IgD-negative memory B cell (primary cell): Measurements from ENCODE around the gene SZT2. TPM values are rescaled to one million over a fixed set of nuclear protein-coding genes. Genes with fewer than 3 reads are reported as not detected.
A peak's percentile ranks its signal among the peaks of the same experiment; 100 is the strongest.

ENCODE experiments used
- H3K27ac Mint-ChIP-seq, 3 donors: one replicate each; pipeline ENCODE4 v1.8.0; 2020 to 2022; ENCODE audit warnings: mild to moderate bottlenecking in 3 of 3, mixed read lengths in 3 of 3, moderate library complexity in 1 of 3
- H3K27me3 Mint-ChIP-seq: one replicate; pipeline ENCODE4 v1.8.0; 2021; ENCODE audit warnings: mixed read lengths
- H3K36me3 Mint-ChIP-seq: one replicate; pipeline ENCODE4 v1.8.0; 2020; ENCODE audit warnings: mild to moderate bottlenecking, mixed read lengths
- H3K4me1 Mint-ChIP-seq, 3 donors: one replicate each; pipeline ENCODE4 v1.8.0; 2020 to 2022; ENCODE audit warnings: mixed read lengths in 3 of 3, mild to moderate bottlenecking in 1 of 3
- H3K4me3 Mint-ChIP-seq, 4 donors: one replicate each; pipeline ENCODE4 v1.8.0; 2020 to 2022; ENCODE audit warnings: mild to moderate bottlenecking in 4 of 4, mixed read lengths in 4 of 4, moderate library complexity in 3 of 4
- H3K9me3 Mint-ChIP-seq, 3 donors: one replicate each; pipeline ENCODE4 v1.8.0; 2020 to 2021; ENCODE audit warnings: mixed read lengths in 3 of 3, mild to moderate bottlenecking in 1 of 3
- polyA plus RNA-seq: library from polyadenylated mRNA; unstranded; fragments of 300-500 nt; fragmentation: Illumina TruSeq; gene quantifications from one replicate; pipeline ENCODE4 v1.2.3, GENCODE V29; 2021

The SZT2 gene
- polyA plus RNA-seq = 8.0 TPM

DNA sequence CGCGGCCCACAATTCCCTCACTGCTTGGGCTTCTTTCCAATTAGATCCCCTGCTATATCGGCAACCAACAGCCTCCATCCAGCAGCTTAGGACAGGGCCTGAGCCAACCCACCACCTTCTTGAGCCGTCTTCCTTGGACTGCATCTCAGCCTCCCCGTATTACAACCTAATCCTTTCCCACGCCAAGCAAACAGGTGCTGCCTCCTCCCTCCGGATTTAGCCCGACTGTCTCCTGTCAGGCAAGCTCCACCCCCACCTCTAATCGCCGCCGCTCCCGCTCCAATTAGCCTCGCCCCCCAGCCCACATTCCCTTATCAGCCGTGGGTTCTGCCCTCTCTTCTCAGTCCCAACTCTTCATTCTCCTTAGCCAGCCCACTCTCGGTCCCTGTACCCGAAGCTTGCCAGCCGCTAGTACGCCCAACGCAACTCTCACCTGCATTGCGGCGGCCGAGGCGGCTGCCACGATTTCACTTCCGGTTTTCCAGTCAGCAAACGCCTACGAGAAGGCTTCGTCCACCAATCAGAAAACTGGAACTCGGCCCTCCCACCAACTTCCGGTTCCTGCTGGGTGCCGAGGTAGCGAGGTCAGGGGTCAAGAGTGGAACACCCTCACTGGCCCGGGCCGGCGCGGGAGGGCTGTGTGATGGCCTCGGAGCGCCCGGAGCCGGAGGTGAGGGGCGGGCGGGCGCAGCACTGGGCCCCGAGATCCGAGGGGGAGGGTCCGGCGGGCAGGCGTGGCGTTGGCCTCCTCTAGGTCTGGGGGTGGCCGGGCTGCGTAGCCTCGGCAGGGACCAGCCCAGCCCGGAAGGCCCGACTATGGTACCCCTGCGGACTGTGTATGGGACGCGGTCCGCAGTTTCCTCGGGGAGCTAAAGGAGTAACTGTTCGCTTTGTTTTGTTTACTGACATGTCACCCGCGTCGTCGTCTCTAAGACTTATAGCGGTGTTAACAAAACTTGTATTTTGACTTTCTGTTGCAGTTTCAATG is at the start of gene SZT2, which contains the start of gene MED8:
Gene SZT2, plus strand, starts transcription at position 574 of the 988 bp plus-strand sequence. Its CDS starts 70 bp downstream, at position 644.
Gene MED8, minus strand, starts transcription at position 475 of the 988 bp plus-strand sequence. Its CDS starts 36 bp downstream, at position 439.
- Mint-ChIP-seq H3K36me3 (no peaks in the 10 kb centered on the region), H3K4me3 (peak within 1 kb of the TSS; percentile 97 to 100 (median 100)), H3K27ac (peak within 1 kb of the TSS; percentile 65 to 99 (median 96)), H3K27me3 (no peaks in the 10 kb centered on the region), H3K4me1 (peaks cover 30 to 45% (median 30%) of the 10 kb centered on the region in 3 donors), H3K9me3 (no peaks in the 10 kb centered on the region)

DNA sequence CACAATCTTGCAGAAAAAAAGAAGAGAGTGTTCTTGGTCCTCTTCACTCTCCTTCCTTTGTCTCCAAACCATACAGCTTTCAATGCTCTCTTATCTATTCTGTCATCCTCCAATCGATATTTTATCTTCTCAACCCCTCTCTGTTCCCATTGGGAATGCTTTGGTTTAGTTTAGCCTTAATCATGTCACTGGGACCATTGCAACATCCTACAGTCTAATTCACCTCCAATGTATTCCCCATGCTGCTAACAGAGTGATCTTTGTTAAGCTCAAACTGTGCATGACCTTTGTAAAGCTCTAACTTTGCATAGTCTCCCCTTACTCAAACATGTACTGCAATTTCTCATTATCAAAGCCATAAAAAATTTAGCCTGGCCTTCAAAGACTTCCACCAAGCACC is 49.1 kb upstream of the SZT2 start:
- Mint-ChIP-seq H3K27me3 (peaks cover 3% of the 10 kb centered on the region), H3K27ac (no peak overlapping the region)

DNA sequence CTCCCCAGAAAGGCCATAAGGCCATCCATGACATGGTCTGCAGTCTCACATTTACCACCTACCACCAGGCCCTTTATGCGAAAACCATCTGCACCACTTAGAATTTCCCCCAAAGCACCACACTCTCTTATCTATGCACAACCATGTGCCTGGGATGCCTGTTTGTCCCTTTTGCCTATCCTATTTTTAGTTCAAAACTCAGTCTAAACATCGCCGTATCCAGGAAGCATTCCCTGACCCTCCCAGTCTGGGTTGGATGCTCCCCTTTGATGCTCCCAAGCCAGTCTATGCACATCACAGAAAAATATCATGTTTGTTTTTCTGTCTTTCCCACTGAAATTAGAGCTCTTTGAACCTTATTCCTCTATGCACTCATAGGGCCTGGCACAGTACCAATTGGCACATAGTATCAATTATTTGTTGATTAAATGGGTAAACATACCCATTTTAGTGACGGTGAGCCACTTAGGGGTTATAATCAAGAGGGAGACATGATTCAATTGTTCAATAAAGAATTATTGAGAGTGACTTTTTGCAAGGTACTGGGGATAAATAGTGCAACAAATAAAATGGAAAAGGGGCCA is 45.3 kb upstream of the SZT2 start:
- peak overlapping the region in 1 of 3 donors; percentile 7 for H3K27ac Mint-ChIP-seq
- H3K4me1 Mint-ChIP-seq = peaks cover 0 to 5% (median 4%) of the 10 kb centered on the region in 3 donors
- no peak overlapping the region for H3K4me3 Mint-ChIP-seq
- peaks cover 0 to 2% (median 0%) of the 10 kb centered on the region in 3 donors for H3K9me3 Mint-ChIP-seq
- H3K36me3 Mint-ChIP-seq = no peaks in the 10 kb centered on the region
- peaks cover 3% of the 10 kb centered on the region for H3K27me3 Mint-ChIP-seq

More for the DNA sequence above, 49.1 kb upstream of the SZT2 start:
- no peaks in the 10 kb centered on the region for H3K36me3 Mint-ChIP-seq
- peaks cover 0 to 2% (median 0%) of the 10 kb centered on the region in 3 donors for H3K9me3 Mint-ChIP-seq
- H3K4me1 Mint-ChIP-seq = peaks cover 0 to 2% (median 0%) of the 10 kb centered on the region in 3 donors
- no peak overlapping the region for H3K4me3 Mint-ChIP-seq

DNA sequence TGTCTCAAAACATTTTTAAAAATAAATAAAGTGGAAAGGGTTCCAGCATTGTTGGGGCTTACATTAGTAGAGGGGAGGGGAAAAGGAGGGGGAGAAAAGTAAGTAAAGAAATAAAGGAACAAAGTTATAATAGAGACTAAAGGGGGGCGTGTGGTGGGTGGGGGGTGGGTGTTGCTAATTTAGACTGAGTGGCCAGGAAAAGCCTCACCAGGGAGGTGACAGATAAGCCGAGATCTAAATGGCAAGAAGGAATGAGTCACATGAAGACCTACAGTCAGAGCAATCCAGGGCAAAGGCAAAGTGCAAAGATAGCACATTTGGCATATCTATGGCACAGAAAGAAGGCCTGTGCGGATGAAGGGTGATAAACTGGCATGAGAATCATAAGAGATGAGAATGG is 44.6 kb upstream of the SZT2 start:
- Mint-ChIP-seq H3K27ac (no peak overlapping the region), H3K36me3 (peaks cover 3% of the 10 kb centered on the region), H3K4me1 (peaks cover 0 to 12% (median 11%) of the 10 kb centered on the region in 3 donors), H3K4me3 (no peak overlapping the region), H3K27me3 (peaks cover 3% of the 10 kb centered on the region), H3K9me3 (peaks cover 0 to 2% (median 0%) of the 10 kb centered on the region in 3 donors)

DNA sequence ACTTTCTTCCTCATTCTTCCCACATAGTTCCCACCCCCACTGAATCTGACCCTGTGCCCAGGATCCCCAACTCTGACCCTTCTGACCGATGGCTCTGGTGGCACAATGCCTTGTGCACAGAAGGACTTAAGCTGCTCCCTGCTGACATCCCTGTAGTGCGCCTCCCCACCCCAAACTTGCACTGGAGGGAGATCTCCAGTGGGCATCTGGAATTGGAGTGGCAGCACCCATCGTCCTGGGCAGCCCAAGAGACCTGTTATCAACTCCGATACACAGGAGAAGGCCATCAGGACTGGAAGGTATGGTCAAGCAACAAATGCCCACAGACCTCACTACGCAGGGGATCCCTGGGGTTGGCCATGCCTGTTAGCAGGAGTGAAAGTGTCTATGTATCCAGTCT is 43.1 kb upstream of the SZT2 start:
- Mint-ChIP-seq H3K4me3 (no peak overlapping the region), H3K9me3 (no peaks in the 10 kb centered on the region), H3K27me3 (peaks cover 3% of the 10 kb centered on the region), H3K36me3 (peaks cover 3% of the 10 kb centered on the region), H3K27ac (peak overlapping the region in 1 of 3 donors; percentile 16), H3K4me1 (peaks cover 0 to 12% (median 9%) of the 10 kb centered on the region in 3 donors)

DNA sequence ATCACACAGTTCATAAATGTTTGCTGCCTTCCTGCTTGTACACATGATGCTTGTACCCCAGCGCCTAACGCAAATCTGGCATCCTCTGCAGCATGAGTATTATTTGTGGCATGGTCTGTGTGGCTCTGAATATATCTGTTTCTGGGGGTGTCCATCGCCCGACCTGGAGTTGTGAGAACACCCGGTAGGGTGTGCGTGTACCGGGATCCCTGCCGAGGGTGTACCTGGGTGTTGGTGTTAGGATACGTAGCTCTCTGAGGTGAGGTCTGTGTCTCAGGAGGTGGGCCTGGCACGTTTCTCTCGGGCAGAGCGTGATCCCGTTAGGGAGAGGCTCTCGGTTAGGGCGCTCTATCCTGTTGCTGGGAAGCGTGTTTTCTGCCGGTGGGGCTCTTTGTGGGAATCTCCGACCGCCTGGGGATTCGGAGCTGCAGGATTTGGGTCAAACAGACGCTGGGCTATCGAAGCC is 41.3 kb upstream of the SZT2 start:
- H3K9me3 Mint-ChIP-seq = no peaks in the 10 kb centered on the region
- H3K27me3 Mint-ChIP-seq = peaks cover 3% of the 10 kb centered on the region
- H3K36me3 Mint-ChIP-seq = peaks cover 3% of the 10 kb centered on the region
- H3K27ac Mint-ChIP-seq = peak overlapping the region in 1 of 3 donors; percentile 80
- peaks cover 0 to 12% (median 9%) of the 10 kb centered on the region in 3 donors for H3K4me1 Mint-ChIP-seq
- H3K4me3 Mint-ChIP-seq = peak overlapping the region in 2 of 4 donors; percentile 60 to 85

DNA sequence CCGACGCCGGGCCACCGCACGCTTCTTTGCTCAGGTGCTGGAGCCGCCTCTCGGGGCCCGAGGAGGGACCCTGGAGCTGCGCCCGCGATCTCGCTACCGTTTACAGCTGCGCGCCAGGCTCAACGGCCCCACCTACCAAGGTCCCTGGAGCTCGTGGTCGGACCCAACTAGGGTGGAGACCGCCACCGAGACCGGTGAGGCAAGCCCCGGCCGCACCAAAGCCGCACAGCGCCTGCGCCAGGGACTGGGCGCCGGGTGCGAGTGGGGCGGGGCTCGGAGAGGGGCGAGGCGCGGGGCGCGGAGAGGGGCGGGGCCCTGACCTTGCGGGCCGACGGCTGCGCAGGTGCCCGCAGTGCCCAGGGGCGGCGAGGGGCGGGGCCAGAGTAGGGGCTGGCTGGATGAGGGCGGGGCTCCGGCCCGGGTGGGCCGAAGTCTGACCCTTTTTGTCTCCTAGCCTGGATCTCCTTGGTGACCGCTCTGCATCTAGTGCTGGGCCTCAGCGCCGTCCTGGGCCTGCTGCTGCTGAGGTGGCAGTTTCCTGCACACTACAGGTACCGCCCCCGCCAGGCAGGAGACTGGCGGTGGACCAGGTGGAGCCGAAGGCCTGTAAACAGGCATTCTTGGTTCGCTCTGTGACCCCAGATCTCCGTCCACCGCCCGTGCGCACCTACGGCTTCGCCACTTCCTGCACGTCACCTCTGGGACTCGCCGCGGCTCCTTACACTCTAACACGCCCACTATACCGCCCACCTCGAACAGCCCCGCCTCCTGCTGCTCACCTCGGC is 40.7 kb upstream of the SZT2 start:
- peak overlapping the region; percentile 80 to 92 (median 86) for H3K4me3 Mint-ChIP-seq
- H3K9me3 Mint-ChIP-seq = no peaks in the 10 kb centered on the region
- H3K27ac Mint-ChIP-seq = peak overlapping the region; percentile 86 to 95 (median 95)
- peaks cover 3% of the 10 kb centered on the region for H3K36me3 Mint-ChIP-seq
- peaks cover 3% of the 10 kb centered on the region for H3K27me3 Mint-ChIP-seq
- peaks cover 0 to 12% (median 9%) of the 10 kb centered on the region in 3 donors for H3K4me1 Mint-ChIP-seq

DNA sequence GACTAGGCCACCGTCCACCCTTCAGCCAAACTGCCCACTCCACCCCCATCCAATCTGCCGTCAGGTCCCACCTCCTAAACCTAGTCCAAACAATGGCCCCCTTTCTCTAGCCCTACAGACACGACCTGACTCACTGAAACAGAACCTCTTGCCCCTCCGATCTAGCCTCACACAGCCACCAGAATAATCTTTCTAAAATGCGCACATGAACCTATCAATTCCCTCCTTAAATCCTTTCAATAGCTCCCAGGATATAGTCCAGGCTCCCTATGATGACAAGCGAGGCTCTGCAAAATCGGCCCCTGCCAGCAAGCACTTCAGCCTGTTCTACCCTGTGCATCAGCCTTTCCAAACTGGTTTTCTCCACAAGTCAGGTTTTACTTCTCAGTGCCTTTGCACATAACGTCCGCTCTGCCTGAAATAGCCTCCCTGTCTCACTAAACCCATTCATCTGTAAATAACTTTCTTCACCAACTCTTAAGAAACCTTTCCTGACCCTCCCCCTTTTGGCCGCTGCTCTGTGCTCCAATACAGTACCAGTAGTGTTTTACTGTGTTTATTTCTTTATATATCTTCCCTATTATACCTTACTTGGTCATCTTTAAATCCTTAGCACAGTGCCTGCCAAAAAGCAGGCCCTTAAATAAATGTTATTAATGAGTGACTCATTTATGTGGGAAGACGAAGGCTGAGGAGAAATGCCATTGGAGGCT is 39.9 kb upstream of the SZT2 start:
- Mint-ChIP-seq H3K9me3 (no peaks in the 10 kb centered on the region), H3K4me3 (peak overlapping the region; percentile 80 to 92 (median 86))

DNA sequence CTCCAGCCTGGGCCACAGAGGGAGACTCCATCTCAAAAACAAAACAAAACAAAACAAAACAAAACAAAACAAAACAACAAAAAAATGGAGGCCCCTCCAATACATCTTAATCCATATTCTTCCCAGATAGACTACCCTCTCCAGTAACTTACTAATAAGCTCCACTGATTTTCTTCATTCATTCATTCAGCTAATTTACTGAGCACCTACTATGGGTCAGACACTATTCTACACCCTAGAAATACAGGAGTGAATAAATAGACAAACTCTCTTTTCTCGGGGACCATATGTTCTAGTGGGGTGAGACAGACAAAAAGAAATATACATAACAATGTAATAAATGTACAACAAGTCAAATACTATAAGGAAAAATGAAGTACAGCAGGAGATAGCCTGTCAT is 38.7 kb upstream of the SZT2 start:
- H3K4me1 Mint-ChIP-seq = peaks cover 0 to 12% (median 9%) of the 10 kb centered on the region in 3 donors
- no peaks in the 10 kb centered on the region for H3K9me3 Mint-ChIP-seq
- no peak overlapping the region for H3K4me3 Mint-ChIP-seq
- peaks cover 5% of the 10 kb centered on the region for H3K36me3 Mint-ChIP-seq
- peak overlapping the region in 1 of 3 donors; percentile 72 for H3K27ac Mint-ChIP-seq
- peaks cover 3% of the 10 kb centered on the region for H3K27me3 Mint-ChIP-seq

More for the DNA sequence above, 39.9 kb upstream of the SZT2 start:
- peaks cover 3% of the 10 kb centered on the region for H3K27me3 Mint-ChIP-seq
- H3K27ac Mint-ChIP-seq = peak overlapping the region; percentile 86 to 95 (median 95)
- peaks cover 3% of the 10 kb centered on the region for H3K36me3 Mint-ChIP-seq
- peaks cover 0 to 12% (median 9%) of the 10 kb centered on the region in 3 donors for H3K4me1 Mint-ChIP-seq

DNA sequence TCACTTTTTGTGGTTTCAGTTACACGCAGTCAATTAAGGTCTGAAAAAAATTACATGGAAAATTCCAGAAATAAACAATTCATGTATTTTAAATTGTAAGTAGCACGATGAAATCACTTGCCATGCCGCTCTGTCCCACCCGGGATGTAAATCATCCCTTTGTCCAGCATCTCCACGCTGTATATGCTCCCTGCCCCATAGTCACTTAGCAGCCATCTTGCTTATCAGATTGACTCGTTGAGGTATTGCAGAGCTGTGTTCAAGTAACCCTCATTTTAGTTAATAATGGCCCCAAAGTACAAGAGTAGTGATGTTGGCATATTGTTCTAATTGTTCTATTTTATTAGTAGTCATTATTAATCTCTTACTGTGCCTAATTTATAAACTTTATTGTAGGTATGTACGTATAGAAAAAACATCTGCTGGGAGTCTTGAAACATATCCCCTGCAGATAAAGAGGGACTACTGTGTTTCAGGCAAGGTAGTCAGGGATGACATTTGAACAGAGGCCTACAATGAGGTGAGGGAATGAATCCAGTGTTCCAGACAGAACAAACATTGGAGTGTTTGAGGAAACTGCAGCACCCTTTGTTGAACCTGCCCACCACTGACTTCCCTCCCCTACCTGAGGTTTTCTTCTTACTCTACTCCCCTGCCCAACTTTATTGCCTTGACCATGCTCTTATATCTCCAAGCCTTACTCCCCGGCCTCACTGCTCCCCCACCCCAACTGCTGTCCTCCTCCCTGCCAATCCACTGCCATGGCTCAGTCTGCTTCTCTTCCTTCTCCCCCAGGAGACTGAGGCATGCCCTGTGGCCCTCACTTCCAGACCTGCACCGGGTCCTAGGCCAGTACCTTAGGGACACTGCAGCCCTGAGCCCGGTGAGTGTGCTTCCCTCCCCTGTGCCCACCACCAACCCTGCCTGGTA is 38.0 kb upstream of the SZT2 start:
- no peak overlapping the region for H3K4me3 Mint-ChIP-seq
- peaks cover 5% of the 10 kb centered on the region for H3K36me3 Mint-ChIP-seq
- no peaks in the 10 kb centered on the region for H3K27me3 Mint-ChIP-seq
- peaks cover 0 to 12% (median 7%) of the 10 kb centered on the region in 3 donors for H3K4me1 Mint-ChIP-seq
- H3K9me3 Mint-ChIP-seq = no peaks in the 10 kb centered on the region
- H3K27ac Mint-ChIP-seq = peak overlapping the region in 1 of 3 donors; percentile 54

DNA sequence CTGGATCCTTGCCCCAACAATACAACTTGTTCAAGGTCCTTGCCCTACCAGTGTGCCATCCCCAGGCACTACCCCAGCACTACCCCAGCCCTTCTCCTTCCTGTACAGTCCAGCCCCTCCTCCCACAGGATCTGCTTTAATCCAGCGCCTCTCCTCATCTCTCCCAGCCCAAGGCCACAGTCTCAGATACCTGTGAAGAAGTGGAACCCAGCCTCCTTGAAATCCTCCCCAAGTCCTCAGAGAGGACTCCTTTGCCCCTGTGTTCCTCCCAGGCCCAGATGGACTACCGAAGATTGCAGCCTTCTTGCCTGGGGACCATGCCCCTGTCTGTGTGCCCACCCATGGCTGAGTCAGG is 37.4 kb upstream of the SZT2 start:
- Mint-ChIP-seq H3K4me1 (peaks cover 0 to 12% (median 7%) of the 10 kb centered on the region in 3 donors), H3K36me3 (peaks cover 5% of the 10 kb centered on the region), H3K9me3 (no peaks in the 10 kb centered on the region), H3K27ac (no peak overlapping the region), H3K27me3 (no peaks in the 10 kb centered on the region), H3K4me3 (no peak overlapping the region)

DNA sequence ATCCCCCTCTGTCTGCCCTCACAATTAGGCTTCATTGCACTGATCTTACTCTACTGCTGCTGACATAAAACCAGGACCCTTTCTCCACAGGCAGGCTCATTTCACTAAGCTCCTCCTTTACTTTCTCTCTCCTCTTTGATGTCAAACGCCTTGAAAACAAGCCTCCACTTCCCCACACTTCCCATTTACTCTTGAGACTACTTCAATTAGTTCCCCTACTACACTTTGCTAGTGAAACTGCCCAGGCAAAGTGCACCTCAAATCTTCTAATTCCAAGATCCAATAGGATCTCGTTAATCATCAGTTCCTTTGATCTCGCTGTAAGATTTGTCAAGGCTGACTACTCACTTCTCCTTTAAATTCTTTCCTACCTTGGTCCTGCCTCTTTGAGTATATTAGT is 36.8 kb upstream of the SZT2 start:
- Mint-ChIP-seq H3K4me1 (peaks cover 2 to 14% (median 9%) of the 10 kb centered on the region in 3 donors), H3K4me3 (no peak overlapping the region), H3K27ac (peak overlapping the region in 1 of 3 donors; percentile 12), H3K36me3 (peaks cover 5% of the 10 kb centered on the region), H3K27me3 (no peaks in the 10 kb centered on the region), H3K9me3 (no peaks in the 10 kb centered on the region)

DNA sequence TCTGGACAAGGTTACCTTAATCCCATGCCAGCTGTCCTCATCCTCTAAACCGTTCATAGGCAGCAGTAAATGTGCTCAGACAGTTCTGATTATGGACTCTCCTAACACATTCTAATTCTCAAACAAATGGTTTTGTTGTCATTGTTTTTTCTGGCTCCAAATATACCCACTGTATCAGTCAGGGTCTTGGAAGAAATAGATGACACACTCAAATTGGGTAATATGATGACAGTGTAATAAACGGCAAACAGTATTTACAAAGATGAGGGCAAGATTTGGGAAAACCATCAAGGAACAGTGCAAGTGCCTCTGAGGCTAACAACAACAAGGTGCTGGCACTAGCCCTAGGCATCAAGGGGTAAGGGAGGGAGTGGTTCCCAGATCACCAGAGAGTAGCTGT is 35.2 kb upstream of the SZT2 start:
- Mint-ChIP-seq H3K27ac (no peak overlapping the region), H3K4me1 (peaks cover 11 to 14% (median 13%) of the 10 kb centered on the region in 3 donors), H3K9me3 (no peaks in the 10 kb centered on the region), H3K36me3 (peaks cover 7% of the 10 kb centered on the region), H3K27me3 (no peaks in the 10 kb centered on the region), H3K4me3 (no peak overlapping the region)
